ENCODE results near the gene KLHL10.

DNA sequence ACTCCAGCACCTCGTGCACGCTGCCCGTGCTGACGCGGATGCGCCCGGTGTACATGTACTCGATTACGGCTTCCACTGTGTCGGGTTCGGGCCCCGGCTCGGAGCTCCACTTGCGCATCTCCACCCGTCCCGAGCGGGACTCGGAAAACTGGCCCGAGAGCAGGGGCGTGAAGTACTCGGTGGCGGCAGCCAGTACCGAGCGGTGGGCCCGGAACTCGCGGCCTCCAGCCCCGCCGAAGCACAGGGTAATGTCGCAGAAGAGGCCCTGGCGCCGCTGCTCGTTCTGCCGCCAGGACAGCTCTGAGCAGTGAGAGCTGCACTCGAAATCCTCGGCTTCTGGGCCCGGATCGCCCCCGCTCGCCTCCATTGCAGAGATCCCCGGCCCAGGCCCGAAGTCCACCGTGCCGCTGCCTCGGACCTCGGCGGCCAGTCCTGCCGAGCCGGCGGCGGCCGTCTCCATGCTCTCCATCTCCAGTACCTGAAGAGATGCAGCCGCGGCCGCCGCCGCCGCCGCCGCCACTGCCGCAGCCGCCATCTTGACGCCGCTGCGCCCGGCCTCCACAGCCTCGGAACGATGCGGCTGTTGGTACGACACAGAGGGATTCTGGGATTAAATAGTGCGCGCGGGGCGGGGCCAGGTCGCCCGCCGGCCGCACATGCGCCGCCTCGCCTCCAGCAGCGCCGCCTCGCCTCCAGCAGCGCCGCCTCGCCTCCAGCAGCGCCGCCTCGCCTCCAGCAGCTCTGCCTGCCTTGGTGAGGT, 27.4 kb downstream of the KLHL10 start, which contains the start of gene KLHL11:
- TF ChIP-seq YY1 (IDR thresholded peaks at IDR 0.05; ENCODE audit: insufficient read depth, insufficient read length) (peak; percentile 81), ZNF274 (IDR thresholded peaks at IDR 0.05; ENCODE audit: low read depth, low read length) (no peak), SUZ12 (IDR thresholded peaks at IDR 0.05; ENCODE audit: extremely low read depth, insufficient read depth, insufficient read length) (no peak)

All from NT2/D1 (cell line).